NCI-H526 (cell line): Measurements from ENCODE around the gene RAB28.
"Not testable (repeated sequence)": the region's sequence is repeated elsewhere in the genome, so short reads cannot be mapped to it uniquely, and the experiment has no call there.

Source experiments
- DNase-seq, 2 experiments: peaks; one replicate each; lab custom pipeline; 2025; lab: John Stamatoyannopoulos, UW

RAB28 gene

DNA sequence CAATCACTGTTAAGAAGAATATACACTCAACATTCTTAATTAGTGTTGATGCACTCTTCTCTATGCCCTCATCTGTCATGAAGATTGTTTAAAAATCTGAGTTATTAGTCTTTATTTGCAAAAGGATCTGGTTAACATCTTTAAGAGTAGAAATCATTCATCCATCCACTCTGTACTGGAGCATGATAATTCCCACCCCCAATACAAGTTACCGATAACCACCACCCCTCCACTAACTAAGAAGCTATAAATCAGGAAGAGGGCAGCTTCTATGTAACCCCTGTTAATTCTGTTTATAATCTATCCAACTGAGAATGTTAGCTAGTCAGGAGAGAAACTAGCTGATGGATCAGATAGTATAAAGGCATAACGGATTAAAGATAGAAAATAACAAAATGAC lies 34.5 kb downstream of the RAB28 start:
- no peak for DNase-seq

DNA sequence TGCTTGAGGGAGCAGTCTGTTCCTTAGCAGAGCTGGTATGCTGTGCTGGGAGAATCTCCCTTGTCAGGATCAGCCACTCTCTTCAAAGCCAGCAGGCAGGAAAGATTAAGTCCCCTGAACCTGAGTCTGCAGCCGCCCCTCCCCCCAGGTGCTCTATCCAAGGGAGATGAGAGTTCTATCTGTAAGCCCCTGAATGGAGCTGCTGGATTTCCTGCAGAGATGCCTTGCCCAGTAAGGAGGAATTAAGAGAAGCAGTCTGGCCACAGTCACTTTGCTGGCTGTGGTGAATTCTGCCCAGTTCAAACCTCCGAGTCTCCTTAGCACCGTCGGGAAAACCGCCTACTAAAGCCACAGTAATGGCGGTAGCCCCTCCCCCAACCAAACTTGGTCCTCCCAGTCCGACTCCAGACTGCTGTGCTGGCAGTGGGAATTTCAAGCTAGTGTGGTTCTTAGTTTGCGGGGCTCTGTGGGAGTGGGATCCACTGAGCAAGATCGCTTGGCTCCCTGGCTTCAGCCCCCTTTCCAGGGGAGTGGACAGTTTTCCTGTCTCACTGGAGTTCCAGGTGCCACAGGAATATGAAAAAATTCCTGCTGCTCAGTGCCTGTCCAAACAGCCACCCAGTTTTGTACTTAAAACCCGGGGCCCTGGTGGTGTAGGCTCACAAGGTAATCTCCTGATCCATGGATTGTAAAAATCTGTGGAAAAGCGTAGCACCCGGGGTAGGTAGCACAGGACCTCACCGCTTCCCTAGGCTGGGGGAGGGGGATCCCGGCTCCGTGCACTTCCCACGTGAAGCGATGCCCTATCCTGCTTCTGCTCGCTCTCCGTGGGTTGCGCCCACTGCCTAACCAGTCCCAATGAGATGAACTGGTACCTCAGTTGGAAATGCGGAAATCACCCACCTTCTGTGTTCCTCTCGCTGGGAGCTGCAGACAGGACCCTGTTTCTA lies 38.0 kb downstream of the RAB28 start:
- no peak for DNase-seq

DNA sequence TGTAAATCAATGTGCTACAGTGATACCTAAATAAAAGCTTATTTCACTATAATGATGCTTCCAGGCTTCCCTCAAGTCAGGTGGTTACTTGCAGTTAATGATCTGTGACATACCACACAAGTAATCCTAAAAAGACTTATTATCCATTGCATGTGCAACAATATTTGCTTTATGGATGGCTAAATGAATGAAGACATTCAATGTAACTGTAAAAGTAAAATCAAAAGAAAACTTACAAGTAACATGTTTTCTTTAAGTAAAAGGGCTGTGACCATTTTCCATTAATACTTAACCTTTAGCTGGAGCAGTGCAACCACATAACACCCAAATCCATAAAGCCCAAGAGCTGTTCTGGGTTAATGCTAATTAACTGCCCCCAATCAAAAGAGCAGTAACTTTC lies 42.6 kb downstream of the RAB28 start:
- DNase-seq: no peak

DNA sequence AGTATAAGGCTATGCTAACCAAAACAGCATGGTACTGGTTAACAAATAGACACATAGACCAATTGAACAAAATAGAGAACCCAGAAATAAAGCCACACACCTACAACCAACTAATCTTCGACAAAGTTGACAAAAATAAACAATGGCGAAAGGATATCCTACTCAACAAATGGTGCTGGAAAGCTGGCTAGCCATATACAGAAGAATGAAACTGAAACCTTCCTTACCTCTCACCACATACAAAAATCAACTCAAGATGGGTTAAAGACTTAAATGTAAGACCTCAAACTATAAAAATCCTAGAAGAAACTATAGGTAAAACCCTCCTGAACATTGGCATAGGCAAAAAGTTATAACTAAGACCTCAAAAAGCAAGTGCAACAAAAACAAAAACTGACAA lies 47.2 kb downstream of the RAB28 start:
- DNase-seq: no peak

DNA sequence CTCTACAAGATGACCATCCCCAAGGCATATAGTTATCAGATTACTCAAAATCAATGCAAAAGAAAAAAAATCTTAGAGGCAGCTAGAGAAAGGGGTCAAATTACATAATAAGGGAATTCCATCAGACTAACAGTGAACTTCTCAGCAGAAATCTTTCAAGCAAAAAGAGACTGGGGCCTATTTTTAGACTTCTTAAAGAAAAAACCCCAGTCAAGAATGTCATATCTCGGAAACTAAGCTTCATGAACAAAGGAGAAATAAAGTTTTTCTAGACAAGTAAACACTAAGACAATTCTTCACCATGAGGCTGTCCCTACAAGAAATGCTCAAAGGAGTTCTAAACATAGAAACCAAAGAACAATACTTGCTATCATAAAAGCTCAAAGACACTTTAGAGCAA lies 51.7 kb downstream of the RAB28 start:
- no peak for DNase-seq

DNA sequence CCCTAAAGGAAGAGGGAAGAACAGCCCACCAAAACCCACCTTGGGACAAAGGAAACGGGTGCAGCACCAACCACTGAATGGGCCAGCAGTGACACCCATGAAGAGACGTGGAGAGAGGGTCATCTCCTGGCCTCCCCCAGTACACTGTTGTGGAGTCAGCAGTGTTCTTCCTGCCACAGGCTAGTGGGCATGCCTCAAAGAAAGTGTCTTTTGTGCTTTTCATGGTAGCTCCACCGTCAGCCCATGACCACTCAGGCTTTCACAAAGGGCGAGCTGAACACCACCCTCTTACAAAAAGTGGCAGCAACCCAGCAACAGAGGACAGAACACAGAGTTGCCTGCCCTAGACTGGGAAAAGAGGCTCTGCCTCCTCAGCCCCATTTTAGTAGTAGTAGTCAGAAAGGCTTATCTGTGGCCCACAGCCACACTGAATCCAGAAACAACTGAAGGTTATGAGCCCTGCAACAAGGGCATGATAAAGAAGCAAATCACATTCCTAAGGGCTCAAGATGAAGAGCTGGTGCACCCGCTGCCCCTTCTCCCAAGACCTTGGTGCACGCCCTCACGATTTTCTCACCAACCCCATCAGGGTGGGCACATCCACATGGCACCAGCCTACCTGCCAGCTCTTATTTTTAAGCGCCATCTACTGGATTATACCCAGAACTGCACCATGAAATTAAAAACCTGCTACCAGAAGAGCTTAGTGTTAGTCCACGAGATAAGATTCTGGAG lies 53.1 kb downstream of the RAB28 start:
- no peak for DNase-seq

DNA sequence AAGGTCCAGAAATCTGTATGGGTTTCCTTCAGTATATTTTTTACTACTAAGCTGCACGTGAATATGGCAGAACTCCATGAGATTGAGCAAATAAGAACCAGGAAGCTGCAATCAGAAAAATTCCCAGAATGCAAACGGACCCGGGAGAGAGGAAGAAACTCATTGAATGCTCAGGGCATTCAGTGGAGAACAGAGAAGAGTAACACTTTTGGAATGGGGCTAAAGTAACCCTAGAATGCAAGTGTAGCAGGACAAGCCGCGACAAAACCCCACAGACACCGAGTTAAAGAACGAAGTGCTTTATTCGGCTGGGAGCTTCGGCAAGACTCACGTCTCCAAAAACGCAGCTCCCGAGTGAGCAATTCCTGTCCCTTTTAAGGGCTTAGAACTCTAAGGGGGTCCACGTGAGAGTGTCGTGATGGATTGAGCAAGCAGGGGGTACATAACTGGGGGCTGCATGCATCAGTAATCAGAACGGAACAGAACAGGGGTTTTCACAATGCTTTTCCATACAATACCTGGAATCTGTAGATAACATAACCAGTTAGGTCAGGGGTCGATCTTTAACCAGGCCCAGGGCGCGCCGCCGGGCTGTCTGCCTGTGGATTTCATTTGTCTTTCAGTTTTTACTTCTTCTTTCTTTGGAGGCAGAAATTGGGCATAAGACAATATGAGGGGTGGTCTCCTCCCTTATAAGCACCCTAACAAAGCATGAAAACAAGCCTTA lies 56.4 kb downstream of the RAB28 start:
- DNase-seq: no peak

DNA sequence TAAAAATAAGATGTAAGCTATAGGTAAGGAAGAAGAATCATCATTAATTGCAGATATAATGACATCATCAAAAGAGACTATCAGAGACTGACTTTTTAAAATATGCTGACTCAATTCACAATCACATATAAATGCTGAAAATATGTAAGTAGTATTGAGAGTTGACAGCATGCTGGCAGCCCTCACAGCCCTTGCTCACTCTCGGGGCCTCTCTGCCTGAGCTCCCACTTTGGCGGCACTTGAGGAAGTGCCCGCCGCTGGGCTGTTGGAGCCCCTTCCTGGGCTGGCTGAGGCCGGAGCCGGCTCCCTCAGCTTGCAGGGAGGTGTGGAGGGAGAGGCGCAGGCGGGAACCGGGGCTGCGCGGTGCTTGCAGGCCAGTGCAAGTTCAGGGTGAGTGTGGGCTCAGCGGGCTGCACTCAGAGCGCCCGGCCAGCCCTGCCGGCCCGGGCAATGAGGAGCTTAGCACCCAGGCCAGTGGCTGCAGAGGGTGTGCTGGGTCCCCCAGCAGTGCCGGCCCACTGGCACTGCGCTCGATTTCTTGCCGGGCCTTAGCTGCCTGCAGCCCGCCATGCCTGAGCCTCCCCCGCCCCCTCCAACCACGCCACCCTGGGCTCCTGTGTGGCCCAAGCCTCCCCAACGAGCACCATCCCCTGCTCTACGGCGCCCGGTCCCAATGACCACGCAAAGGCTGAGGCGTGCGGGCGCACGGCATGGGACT lies 68.9 kb downstream of the RAB28 start:
- DNase-seq: no peak

DNA sequence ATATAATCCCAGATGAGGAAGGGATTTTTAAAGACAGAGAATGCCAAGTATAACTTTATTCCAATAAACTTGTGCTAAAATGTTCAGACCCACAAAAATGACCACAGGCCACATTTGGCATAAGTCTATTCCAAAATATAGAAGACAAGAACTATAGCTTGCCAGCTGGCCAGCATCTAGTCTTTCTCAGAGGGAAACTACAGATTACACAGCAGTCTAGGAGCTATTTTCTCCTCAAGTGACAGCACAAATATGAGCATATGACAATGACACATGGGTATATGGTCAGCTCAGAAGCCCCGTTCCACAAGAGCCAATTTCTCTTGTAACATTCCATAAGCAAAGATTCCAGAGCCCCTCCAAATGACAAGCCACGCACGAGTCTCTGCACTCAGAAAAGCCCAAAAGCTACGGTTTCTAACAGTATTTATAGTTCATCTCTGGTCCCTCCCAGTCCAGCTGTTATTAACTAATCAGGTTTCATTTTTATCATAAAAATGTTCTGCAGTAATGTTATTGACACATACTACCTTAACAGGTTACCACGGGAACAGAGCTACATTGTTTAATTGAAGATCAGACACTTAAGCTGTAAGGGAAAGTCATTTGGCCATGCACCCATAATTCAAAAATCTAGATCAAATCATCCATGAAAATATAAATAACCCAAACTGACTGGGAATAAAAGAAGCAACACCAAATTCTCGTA lies 70.3 kb downstream of the RAB28 start:
- DNase-seq: no peak

DNA sequence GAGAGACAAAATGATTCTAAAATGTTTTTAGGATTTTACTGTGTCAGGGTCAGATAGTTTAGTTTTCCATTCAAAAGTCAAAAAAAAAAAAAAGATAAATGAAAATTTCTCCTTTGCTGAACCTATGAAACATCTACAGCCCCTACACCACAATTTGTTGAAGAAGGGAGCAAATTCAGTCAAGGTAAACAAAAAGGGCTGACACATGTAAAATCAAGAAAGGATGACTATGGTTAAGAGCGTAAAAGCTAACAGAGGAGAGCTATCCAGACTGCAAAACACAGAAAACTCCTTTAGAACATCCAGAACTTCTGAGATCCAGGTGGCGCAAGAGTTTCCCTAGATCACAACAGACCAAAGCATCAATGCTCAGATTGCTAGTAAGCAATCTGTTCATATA lies 72.2 kb downstream of the RAB28 start:
- DNase-seq: no peak

DNA sequence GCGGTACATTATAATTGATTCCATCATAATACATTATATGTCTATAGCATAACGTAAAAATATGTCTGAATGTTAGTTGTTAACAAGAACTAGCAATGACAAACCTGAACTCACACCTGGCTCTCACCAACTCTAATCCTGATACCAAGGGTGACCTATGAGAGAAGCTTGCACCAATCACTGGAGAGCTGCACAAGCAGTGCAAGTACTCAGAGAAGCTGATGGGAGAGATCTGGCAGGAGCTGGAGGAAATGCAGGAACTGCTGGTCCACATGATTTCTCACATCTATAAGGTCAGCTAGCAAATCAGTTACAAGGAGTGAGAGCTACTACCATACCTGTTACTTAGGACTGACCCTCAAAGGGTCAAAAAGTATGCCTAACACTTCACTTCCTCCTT lies 74.8 kb downstream of the RAB28 start:
- no peak for DNase-seq

DNA sequence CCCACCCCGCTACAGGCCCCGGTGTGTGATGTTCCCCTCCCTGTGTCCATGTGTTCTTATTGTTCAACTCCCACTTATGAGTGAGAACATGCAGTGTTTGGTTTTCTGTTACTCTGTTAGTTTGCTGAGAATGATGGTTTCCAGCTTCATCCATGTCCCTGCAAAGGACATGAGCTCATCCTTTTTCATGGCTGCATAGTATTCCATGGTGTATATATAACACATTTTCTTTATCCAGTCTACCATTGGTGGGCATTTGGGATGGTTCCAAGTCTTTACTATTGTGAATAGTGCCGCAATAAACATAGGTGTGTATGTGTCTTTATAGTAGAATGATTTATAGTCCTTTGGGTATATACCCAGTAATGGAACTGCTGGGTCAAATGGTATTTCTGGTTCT lies 78.0 kb downstream of the RAB28 start:
- not testable (repeated sequence) for DNase-seq

DNA sequence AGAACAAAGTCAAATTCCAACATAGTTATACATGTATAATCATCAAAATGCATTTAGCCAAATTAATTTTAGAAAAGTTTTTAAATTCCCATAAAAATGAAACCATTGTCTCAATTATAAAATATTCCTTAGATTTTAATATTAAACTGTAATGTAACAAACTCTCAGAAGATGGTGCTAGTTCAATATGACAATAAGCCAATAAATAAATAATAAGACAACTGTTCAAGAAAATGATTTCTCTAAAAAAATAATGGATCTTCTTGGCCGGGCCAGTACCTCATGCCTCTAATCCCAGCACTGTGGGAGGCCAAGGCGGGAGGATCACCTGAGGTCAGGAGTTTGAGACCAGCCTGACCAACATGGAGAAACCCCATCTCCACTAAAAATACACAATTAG lies 80.3 kb downstream of the RAB28 start:
- no peak for DNase-seq

DNA sequence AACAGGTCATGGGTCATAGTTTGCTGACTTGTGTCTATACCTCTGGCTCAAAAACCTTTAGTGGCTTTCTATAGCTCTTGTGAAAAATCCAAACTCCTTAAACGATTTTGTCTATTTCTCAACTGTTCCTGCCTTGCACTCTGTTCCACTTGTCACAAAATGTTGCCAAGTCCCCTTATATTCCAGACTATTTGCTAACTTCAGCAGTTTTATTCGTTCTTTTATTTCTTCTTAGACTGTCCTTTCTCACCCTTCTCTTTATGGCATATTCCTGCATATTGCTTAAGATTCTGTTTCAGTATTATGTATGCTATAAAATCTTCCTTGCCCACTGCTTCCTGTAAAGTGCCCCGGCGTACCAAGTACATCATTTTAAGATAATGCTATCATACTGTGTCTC lies 80.8 kb downstream of the RAB28 start:
- no peak for DNase-seq

DNA sequence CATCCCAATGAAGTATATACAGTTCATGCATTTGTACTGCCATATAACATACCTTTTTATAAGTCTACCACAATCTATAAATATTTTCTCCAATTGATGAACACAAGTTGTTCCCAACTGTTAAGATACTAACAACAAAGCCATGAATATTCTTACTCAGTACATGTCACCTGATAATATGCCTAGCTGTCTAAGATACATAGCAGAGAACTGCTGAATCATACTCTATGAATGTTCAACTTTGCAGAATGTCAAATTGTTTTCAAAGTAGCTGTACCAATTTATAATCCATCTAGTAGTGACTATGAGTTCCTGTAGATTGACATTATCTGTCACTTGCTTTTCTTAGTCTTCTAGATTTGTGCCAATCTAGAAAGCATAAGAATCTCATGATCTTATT lies 84.9 kb downstream of the RAB28 start:
- DNase-seq: no peak

DNA sequence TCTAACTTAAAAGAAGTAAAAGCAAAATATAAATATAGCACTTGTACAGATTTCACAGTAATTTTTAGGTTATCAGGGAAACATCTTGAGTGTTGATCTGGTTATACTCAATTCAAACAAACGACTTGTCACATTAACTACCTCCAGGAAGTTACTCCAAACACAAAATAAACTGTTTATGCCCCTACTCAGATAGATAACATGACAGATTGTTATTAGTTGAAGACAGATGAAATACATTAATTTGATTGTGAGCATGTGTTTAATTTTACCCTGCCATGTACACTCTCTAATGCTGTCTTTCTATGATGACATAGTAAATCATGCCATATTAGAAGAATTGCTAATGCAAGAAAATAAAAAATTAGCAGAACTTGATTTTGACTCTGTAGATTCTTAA lies 88.0 kb downstream of the RAB28 start:
- no peak for DNase-seq

DNA sequence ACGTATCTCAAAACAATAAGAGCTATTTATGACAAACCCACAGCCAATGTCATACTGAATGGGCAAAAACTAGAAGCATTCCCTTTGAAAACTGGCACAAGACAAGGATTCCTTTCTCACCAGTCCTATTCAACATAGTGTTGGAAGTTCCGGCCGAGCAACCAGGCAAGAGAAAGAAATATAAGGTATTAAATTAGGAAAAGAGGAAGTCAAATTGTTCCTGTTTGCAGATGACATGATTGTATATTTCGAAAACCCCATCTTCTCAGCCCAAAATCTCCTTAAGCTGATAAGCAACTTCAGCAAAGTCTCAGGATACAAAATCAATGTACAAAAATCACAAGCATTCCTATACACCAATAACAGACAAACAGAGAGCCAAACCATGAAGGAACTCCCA lies 94.2 kb downstream of the RAB28 start:
- not testable (repeated sequence) for DNase-seq

DNA sequence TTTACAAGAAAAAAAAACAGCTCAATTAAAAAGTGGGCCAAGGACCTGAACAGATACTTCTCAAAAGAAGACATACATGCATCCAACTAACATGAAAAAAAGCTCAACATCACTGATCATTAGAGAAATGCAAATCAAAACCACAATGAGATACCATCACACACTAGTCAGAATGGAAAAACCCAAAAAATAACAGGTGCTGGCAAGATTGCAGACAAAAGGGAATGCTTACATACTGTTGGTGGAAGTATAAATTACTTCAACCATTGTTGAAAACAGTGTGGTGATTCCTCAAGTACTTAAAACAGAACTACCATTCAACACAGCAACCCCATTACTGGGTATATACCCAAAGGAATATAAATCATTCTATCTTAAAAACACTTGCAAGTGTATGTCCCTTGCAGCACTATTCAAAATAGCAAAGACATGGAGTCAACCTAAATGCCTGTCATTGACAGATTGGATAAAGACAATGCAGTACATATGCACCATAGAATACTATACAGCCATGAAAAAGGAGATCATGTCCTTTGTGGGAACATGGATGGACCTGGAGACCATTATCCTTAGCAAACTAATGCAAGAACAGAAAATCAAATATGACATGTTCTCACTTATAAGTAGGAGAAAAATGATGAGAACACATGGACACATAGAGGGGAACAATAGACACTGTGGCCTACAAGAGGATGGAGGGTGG lies 97.6 kb downstream of the RAB28 start:
- no peak for DNase-seq

DNA sequence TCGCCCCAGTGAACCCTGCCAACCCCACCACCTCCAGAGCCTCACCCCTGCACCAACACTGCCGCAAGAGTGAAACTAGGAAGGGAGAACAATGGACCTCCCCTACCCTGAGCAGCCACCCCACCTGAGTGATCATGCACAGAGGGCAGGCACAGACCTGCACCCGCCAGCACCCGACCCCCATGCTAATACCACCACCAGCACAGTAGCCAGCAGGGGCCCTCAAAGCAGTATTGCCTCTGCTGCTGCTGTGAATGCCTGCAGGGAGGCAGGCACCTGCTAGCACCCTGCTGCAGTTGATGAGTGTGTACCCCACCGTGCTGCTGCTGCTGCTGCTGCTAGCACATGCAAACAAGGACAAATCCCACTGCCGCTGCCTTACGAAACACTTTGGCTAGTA lies 100.1 kb downstream of the RAB28 start:
- no peak for DNase-seq

DNA sequence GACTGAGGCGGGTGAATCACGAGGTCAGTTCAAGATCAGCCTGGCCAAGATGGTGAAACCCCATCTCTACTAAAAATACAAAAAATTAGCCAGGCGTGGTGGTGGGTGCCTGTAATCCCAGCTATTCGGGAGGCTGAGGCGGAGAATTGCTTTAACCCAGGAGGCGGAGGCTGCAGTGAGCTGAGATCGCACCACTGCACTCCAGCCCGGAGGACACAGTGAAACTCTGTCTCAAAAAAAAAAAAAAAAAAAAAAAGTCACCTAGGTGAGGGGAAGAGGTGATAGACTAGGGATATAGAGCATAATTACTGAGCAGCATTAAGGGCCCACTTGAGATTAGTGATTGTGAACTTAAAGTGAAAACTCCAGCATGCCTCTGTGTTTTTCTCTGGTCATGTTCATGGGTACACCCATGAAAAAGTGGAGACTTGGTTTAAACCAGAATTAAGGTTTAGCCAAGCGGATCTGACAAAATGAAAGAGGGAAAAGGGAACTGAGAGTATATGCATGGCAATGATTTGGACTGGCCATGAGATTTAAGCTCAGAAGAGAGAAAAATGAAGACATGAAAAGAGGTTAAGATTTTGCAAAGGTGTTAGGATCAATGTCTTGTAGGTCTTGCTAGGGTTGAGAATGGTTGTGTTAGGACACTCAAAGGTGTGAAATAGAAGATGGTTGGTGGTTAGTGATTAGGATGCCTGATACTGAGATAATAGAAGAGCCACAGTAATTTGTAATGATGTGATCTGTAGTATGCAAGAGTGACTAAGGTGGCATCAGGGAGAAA lies 105.0 kb downstream of the RAB28 start:
- DNase-seq: no peak
